ENCODE data around the gene OGFRL1.
A peak's percentile ranks its signal among the peaks of the same experiment; 100 is the strongest.

Gene OGFRL1

DNA sequence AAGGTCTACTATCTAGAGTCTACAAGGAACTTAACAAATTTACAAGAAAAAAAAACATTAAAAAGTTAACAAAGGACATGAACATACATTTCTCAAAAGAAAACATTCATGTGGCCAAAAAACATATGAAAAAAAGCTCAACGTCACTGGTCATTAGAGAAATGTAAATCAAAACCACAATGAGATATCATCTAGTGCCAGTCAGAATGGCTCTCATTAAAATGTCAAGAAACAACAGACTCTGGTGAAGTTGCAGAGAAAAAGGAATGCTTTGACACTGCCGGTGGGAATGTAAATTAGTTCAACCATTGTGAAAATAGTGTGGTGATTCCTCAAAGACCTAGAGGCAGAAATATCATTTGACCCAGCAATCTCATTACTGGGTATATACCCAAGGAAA, 48.3 kb downstream of the OGFRL1 start:
- DNase-seq = no peak

DNA sequence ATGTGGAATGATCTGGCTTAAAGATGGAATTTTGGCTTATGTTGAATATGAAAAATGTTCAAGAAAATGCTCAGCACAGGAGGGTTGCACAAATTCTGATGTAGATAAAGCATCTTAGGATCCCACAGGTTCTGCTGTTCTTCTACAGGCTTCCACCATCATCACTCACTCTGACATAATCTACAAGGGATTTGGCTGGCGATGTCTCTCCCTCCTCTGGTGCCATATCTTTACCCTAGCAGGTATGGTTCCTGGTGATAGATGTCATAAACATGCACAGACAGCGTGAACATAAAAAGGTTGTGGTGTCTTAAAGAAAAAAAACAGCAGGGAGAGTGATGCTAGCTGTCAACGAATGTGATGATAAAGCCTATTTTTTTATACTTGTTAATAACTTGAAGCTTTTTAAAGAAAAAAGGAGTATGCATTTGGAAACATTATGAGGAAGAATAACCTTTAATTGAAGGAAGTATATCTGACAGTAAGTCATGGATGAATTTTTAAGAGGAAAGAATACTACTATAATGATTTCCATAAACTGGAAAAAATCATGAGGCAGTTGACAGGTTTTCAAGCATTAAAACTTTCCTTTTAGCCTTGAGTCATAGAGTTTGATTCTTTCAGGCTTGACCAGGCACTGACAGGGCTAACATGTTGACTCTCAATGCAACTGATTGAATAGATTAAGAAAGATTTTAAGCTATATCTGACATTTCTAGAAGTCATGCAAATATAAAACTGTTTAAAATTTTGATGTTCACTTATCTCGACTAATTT, 50.1 kb downstream of the OGFRL1 start:
- no peak for DNase-seq

DNA sequence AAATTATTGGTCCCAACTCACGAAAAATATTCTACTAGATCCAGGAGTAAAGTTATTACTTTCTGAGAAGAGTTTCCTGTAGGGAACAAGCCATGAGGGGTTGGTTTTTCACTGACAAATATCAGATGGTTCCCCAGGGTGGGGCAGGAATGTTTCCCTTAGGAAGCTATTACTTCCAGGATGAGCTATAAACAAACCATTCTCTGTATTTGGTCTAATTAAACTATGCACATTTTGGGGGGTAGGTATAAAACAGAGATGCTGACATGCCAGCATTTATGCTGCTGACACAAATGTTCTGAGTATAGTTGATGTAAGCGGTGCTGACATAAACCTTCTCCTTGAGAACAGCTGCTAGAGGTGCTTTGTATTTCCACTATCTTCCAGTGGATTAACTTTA, 54.2 kb downstream of the OGFRL1 start:
- DNase-seq = no peak

DNA sequence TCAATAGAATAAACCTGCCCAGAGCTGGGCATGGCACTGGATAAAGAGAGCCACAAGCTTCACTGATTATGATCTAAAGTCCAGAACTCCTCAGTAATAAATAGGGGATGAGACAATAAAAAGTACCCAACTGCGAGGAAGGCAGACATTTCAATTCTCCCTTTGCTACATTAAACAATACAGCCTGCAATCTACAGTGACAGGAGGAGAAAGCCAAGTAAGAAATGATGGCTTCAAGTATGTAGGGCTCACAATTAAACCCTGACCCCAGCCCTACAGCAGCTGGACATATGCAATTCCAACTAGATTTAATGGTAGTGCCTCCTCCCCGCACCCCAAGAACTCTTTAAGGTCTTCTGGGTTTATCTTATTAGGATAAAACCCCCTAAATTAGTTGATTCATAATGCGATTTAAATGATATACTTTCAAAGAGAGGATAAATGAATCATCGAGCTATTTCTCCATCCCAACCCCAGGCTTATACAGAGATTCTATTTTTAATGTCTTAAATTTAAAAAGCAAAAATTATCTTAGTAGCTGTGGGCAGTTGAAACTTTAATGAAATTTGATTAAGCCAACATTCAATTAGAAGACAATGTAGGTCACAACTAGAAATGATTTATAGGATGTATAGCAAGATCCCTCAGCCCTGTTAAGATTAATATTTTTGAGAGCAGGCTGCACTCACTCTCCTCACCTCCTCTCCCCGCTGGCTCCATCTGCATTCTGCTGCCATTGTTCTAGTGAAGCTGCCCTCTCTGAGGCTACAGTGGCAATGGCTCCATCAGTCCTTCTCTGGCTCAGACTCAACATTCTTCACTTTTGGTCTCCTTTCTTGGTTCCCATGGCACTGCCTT, 57.1 kb downstream of the OGFRL1 start:
- DNase-seq = no peak

DNA sequence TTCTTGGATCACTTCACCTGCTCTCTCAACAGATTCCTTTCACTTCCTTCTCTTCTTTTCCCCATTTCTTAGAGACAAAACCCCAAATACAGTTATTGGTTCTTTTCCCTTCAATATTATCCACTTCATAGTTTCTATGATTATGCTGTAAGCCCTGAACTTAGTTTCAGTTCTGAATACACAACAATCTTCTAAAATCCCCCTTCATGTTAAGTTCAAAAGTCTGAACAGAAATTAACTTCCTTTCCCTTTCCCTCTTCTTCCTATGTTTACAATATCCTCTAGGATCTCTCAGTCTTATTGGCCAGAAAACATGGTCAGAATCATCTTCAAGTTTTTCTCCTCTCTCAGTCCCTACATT, 57.7 kb downstream of the OGFRL1 start:
- DNase-seq = no peak

DNA sequence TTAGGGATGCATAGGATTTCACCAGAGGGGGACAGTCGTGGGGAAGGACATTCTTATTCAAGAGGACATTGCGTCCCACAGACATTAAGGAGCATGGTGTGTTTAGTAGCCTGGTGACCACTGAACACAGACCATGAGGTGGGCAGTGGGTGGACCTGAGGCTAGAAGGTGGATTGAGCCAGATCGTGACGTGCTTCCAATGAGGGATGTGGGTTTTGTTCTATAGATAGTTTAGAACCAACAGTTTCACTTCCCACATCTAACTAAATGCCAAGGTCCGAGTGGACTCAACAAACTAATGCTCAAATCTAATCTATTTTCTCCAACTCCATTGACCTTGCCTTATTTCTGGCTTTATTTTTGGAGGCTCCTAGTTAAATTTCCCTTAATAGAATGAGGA, 58.5 kb downstream of the OGFRL1 start:
- no peak for DNase-seq

DNA sequence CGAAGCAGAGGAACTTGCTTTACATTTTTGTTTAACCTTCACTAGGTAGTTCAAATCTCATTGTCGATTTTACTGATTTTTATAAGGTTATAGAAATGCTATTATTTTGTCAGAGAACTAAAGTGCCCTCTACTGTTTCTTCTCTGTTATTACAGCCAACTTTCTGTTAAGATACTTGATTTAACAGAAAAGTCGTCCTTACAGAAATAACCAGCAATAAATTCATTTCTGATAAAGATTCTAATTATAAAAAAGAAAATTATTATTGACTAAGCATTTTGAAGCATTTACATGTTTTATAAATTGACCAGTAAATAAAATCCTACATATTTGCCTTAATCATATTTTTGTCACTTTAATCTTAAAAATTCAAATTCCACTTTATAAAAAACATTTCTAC, 60.8 kb downstream of the OGFRL1 start:
- DNase-seq = peak; percentile 3

DNA sequence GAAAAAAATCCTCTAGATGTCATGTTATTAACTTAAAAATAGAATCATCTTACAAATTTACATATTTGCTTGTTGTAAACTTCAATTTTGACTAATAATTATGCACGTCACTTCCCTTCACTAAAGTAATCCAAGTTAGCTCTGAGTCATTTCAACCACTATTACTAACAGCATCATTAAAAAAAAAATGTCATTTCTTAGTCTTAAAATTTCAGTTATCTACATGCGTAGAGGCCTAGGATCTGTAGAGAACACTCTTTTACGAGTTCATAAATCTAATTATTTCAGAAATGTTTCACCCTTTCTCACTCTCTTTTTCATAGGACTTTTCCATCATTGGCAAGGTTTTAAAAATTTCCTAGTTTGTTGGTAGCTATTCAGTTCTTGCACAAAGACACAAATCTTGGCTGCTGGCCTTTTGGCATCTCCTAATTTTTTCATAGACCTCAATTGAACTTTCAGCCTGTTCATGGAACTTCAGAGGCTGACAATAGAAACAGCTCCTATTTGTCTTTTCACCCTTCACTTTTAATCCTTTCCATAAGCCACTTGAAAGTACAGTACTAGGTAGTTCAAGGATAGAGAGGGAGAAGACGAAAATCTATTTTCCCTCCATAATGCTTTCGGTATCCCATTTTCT, 61.5 kb downstream of the OGFRL1 start:
- no peak for DNase-seq

DNA sequence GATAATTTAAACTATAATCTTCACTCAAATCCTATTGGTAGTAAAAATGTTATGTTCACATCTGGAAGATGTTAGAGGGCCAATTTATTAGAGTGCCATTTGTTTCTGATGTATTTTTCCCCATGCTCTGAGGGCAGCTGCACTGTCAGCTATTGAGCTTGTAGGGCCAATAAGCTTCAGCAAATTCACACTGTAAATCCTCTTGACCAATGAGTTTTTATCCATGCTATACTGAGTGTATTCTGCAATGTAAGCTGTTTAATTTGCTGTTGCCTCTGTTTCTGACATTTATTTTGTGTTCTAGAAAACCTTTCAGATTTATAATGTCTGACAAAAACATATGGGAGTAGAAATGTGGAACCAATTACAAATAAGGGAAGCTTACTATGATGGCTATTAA, 62.6 kb downstream of the OGFRL1 start:
- DNase-seq = no peak
